HG03039 (cell line): ENCODE data around the gene HBS1L.

Source experiments
- ATAC-seq: cut with Tn5 transposase; IDR thresholded peaks from one replicate; pipeline ENCODE4 v1.9.1; 2021; ENCODE audit warnings: mild to moderate bottlenecking, moderate library complexity; ENCODE audit not compliant: unreplicated experiment

HBS1L gene

DNA sequence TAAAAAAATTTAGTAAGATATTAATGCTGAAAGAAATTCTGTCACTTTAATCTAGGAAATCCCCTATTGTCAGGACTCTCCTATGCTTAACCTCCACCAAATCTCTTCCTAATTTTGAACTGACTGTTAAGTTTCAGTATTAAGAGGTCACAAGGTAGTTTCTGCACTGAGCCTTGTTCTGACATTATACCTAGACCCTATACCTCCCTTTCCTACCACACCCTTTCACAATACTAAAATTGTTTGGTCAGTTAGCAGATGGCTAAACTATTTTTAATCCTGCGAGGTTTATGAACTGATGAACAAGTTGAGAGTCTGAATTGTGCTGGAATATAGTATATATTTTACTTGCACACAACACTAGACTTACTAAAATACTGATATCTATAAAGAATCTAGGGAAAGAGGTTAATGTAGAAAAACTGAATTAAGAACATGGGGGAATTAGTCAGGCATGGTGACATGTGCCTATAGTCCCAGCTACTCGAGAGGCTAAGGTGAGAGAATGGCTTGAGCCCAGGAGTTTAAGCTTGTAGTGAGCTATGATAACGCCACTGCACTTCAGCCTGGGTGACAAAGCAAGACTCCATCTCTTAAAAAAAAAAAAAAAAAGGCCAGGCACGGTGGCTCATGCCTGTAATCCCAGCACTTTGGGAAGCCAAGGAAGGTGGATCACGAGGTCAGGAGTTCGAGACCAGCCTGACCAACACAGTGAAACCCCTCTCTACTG is 51.5 kb downstream of the HBS1L start:
- ATAC-seq: peak; percentile 95

DNA sequence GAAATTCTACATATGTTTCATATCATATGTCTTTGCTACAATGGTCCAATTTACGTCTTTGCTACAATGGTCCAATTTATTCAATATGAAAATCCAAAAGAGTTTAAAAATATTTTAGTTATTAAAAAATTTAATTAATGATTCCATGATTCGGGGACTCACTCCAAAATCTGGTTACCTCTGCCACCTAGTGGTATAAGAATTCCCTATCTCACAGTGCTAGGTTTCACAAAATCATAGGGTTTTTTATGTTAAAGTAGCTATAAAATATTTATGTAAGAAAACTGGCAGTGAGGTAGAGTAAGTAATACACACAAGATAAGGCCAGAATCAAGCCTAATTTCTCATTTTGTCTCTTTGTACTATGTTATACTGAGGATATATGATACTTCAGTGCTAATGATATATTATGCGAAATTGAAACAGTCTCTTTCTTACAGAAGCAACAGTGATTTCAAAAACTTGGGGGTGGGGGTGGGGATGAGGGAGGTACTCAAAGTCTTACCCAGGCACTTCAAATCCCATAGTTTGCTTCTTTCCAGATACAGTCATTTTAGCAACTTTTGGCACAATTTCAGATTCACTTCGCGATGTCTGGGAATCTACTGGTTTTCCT is 52.3 kb downstream of the HBS1L start:
- no peak for ATAC-seq

DNA sequence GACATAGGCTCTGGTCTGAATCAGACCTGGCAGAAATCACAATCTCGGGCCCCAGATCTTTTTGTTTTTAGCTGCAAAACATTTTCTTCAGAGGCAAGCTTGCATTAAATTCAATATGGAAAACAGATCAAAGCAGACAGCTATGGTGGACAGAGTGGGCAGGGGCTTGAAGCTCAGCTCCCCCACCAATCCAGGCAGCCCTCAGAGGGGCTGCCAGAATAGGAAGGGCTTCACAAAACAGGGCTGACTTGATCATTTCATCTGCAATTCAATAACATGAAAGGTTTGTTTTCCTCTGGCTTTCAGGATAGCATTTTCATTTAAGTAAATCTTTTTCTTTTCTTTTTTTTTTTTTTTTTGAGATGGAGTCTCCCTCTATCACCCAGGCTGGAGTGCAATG is 55.5 kb downstream of the HBS1L start:
- no peak for ATAC-seq

DNA sequence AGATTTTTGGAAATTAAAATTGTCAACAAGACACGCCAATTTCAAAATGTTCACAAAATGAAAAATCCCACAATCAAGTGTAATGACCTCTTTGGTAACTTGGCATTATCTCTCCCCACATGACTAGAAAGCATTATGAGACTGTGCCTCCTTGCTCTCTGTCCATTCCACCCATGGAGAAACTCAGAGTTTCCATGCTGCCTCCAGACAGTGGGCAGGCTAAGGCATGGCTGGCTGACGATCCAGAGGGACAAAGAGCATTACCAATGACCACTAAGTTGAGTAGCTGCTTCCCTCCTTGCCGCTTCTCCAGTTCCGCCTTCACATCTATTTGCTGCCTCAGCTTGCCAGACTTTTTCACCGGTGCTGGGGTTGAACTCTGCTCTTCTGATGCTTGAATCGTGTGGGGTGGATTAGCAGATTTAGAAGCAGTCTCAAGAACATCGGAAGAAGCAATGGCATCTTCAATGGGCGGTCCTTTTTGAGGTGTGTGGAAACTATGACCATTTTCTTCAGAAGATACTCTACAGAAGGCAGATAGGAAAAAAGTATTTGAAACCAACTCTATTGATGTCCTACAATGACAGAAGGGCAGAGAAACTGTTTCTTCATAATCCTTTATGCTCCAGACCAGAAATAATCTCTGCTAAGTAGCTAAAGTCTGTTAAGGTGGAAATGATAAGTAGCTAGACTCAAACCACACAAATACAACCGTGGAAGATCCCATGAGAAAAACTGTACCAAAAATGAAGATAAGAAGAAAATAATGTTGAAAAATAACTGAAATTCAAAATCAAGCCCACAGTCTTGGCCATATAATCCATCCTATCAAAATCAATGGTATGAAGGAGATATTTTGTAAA is 57.3 kb downstream of the HBS1L start:
- no peak for ATAC-seq

DNA sequence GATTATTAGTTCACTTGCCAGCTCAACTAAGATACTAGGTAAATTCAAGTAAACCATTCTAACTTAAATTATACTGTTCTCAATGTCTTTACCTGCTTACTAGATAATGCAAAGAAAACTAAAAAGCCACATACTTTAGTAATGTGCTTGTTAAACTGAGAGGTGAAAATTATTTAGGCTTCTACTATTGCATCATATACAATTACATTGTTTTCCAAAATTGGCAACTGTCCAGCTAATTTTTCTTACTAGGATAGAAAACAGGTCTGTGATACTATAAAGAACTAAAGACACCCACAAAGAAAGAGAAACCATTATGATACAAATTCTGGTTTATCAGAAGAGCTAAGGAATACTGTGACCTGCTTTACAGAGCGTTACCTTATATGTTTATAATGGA is 59.1 kb downstream of the HBS1L start:
- no peak for ATAC-seq

DNA sequence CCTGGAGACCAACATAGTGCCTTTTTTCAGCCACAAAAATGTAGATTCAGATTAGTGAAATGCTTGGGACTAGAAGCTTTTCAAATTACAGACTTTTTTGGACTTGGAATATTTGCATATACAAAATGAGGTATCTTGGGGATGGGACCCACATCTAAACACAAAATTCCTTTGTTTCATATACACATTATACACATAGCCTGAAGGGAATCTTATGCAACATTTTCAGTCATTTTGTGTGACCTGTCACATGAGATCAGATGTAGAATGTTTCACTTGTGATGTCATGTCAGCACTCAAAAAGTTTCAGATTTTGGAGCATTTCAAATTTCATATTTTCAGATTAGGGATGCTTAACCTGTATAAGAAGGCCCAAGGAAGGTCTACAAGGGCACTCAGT is 60.2 kb downstream of the HBS1L start:
- no peak for ATAC-seq

DNA sequence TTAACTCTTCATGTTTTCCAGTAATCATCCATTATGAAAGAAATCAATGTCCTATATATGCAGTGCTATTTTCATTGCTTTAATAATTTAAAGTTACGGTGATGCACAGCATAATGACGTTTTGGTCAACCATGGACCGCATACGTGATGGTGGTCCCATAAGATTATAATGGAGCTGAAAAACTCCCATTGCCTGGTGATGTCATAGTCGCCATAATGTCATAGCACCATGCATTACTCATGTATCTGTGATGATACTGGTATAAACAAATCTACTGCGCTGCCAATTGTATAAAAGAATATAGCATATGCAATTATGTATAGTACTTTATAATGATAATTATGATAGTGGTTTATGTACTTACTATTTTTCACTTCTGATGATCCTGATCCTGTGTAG is 62.5 kb downstream of the HBS1L start:
- ATAC-seq: no peak

DNA sequence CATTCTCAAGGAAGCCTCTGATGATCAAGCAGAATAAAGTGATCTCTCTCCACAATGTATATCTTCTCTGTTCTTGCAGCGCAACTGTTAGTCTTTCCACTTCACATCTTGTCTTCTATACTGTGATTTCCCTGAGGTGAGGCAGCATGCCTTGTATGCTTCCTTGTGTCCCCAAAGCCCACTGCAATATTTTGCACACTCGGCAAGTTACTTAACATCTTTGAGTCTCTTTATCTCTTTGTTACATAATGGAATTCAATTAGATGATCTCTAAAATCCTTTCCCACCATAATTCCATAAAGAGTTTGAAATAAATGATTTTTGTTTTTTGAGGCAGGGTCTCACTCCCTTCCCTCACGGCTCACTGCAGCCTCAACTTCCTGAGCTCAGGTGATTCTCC is 64.4 kb downstream of the HBS1L start:
- ATAC-seq: no peak

DNA sequence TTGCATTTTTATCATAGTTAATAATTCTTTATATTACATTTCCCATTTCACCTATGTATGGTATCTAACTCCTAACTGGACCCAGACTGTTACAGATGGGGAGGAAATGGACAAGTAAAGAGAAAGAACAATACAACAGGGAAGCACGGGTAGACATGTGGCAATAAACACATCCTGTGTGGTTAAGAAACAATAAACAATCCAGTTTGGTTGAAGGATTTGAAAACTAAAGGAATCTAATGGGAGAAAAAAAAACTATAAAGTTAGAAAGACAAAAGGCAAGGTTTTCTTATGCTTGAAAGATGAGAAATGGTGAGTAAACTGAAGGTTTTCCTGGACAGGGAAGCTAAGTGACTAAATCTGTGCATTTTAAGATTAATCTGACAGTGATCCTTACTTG is 69.8 kb downstream of the HBS1L start:
- ATAC-seq: no peak

DNA sequence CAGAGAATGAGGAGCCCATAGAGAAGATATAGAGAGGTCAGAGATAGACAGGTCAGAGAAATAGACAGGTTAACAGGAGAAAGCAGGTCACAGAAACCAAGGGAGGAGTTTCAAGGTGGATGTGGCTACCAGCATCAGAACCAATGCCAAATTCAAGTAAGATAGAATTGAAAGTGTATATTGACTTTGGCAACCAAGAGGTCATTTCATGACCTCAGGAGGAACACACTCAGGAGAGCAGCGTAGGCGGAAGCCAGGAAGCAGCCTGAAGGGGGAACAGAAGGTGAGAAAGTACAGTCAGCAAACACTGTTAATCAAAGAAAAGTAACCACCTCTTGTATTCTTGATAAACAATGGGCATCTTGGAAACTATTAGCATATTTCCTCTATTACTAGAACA is 70.8 kb downstream of the HBS1L start:
- no peak for ATAC-seq

DNA sequence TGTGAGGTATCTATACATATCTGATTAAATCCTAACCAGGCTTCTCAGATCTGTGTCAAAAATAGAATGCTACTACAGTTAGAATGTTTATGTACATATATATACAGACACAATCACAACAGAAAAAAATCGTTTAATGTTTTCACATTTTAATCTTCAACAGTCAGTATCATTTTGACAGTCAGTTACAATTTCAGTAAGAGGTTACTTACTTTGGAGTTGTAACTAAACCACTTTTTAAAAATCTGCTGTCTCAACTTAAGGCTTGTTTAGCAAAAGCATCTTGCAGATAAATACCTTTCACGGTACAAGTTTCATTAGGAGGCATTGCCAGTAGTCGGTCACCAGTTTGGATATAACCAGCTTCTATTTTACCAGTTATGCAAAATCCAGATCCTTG is 72.5 kb downstream of the HBS1L start:
- ATAC-seq: no peak

DNA sequence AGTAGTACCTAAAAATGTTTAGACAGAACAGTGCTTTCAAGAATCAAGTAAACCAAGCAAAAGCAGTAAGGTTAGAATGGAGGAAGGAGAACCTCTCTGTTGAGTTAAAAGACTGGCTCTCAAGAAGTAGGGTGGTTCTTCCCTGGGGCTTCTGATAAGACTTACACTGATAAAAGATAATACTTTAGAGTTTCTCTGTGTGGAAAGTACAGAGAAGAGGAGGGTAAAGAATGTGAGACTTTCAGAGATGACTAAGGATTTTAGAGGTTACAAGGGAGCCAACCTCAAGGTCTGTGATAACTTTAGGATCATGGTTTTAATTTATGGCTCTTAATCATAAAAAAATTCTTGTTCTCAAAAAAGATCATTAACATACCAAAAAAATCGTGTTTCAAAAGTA is 73.8 kb downstream of the HBS1L start:
- ATAC-seq: no peak

DNA sequence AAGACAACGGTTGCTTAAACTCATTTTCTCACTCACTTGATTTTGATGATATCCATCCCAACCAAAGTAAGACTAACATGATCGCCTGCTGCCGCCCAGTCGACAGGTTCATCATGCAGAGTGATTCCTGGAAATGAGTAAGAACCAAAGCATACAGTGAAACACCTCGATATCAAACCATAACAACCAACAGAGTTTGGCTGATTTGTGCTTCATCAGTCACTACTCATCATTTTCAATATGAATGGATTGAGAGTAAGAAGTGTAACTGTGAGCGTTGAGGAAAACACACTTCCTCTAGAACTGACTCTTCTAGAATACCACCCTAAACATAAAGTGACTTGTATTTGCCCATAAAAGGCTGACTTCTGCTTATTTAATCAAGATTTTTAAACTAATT is 75.5 kb downstream of the HBS1L start:
- ATAC-seq: peak; percentile 86

DNA sequence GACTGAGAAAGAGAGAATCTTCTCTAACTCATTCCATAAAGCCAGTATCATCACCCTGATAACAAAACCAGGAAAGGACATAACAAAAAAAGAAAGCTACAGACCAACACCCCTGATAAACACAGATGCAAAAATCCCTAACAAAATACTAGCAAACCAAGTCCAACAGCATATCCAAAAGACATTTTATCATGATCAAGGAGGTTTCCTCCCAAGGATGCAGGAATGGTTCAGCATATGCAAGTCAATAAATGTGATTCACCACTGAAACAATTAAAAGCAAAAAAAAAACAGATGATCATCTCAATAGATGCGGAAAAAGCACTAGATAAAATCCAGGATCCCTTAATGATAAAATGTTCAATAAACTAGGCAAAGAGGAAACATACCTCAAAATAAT is 80.3 kb downstream of the HBS1L start:
- ATAC-seq: no peak

DNA sequence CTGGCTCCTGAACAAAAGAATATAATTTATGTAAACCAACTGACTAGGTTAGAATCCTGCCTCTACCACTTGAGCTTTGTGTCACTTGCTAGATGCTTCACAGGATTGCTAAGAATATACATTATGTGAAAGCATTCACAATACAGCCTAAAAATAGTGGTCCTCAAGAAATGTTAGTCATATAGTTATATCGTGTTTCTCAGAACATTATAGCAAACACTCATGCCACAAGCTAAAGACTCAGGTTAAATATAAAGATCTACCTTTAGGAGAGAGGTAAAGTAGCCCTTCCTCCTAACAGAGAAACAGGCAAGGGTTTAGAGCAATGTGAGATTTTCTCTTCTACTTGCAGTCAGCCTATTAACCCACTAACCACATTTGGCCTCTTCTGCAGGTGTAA is 86.9 kb downstream of the HBS1L start:
- ATAC-seq: no peak

DNA sequence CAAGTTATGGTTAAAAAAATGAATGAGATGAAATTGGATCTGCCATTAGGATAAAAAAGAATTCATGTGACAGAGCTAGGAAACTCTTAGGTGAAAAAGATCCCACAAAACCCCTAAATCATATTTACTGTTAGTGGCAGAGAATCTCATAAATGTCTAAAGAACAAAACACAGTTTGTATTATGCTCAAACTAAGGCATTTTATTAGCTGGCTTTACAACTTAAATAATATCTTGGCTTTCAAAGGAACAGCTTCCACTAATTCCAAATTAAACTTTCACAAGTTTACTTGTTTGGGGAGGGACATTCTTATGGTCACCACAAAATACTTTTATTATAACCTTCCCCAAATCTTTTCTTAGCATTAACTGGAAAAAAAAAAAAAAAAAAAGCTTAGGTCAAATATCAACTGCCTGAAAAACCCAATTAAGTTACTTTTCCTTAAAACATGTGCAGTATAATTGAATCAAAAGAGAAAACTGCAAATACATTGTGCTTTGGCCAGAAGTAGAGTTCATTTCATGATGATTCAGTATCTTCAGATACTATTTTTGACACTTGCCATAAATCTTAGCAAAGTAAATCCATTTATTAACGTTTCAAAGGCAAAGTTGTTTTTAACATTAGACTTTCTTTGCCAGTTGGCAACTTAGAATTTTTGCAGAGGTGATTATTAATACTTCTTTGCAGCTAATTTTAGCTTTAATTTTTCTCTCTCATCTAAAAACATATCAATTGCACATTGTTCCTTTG is 90.0 kb downstream of the HBS1L start:
- ATAC-seq: no peak

DNA sequence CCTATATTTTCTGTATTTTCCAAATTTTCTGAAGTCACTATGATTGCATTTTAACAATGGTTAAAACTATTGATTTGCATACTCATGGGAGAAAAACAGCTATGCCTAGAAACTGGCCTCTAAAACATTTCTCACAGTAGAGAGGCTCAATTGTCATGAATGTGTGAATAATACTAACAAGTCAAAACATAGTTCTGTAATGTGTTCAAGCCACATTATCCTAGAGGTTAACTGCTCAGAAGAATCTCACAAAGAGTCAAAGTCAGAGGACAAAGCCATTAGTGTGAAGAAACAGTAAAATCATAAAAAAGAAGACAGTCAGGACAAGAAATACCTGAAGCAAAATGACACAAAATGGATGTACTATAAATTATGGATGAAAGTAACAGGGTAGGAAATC is 92.2 kb downstream of the HBS1L start:
- no peak for ATAC-seq

DNA sequence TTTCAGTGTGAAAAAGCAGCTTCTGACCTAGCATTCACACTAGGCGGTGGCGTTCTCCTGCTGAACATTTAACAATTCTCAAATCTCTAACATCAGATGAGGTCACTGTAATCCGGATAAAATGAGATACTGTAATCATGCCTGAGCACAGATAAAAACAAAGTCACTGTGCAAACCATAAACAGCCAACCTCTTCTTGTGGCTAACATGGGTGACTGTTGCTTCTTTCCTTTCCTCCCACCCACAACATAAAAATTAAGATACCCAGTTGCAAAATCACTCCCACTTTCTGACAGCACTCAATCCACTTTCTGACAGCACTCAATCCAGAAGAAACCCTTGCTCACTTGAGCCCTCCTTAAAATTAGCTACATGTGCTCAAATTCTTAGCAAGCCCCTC is 93.3 kb downstream of the HBS1L start:
- ATAC-seq: no peak

DNA sequence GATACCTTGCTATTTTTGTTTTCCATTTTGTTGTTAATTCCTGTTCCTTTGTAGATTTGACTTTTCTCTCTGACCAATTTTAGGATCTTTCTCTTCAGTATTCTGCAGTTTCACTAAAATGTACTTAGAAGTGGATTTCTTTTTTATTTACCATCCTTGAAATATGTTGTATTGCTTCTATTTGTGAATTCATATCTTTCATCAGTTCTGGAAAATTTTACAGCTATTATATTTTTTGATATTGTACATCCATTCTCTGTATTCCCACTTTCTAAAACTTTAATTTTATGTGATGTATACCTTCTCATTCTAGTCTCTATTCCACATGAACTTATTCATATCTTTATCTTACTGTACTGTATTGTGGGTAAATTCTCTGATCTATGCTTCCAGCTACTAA is 95.0 kb downstream of the HBS1L start:
- ATAC-seq: no peak

DNA sequence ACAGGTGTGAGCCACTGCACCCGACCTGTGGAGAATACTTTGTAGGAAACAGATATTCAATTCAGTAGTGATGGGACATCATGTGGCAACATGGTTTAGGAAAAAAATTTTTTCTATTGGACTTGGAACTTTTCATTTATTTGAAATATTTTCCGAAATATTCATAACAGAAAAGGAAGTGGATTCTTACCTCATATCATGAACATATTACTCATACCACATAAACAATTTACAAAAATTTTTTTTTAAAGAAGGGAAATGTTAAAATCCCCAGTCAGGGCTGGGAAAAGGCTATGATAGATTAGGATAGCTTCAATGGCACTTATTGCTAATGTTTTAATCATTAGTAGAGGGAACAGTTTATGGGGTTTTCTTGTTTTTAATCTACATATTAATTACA is 97.9 kb downstream of the HBS1L start:
- no peak for ATAC-seq

DNA sequence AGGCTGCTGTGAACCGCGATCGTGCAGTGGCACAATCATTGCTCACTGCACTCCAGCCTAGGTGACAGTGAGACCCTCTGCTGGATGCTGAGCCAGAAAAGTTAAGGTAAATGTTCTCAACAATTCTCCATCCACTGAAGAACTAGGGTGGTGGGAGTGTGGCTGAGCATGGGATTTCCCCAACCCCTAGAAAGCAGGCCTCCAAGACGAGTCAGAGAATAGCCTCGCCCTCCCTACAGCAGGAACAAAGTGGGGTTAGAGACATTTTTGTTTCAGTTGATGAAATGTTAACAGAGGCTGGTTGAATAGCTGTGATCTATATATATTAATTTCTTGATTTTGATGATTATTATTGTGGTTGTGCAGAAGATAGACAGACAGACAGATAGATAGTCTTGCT is 98.6 kb downstream of the HBS1L start:
- no peak for ATAC-seq
